Left ventricle myocardium superior (tissue), 1 donor: Measurements from ENCODE around the gene CHRD. TPM values are rescaled to one million over a fixed set of nuclear protein-coding genes. Genes with fewer than 3 reads are reported as not detected.

Source experiments
- ATAC-seq: fragments of 200-7000 bp; cut with Tn5 transposase; one replicate; pipeline ENCODE4 v1.9.1; 2020; ENCODE audit warnings: mild to moderate bottlenecking, moderate library complexity
- DNase-seq: peaks from one replicate; pipeline ENCODE4 v3.0.0-alpha.2; 2020
- intact Hi-C: fragments of 100-400 bp; cut with micrococcal nuclease; formaldehyde crosslinking; loops from one replicate; pipeline ENCODE4 v1.11.0; 2022
- total RNA-seq: library from RNA; stranded (reverse); fragmentation: NEBNext Ultra II Directional; extraction: Animal tissue kit (Norgen Biotek cat#: 25700); gene quantifications from one replicate; pipeline ENCODE4 v1.2.1, GENCODE V29; 2021
- donor health status: DM: no; HTN: yes; CAD: no; lungs with severe emphysema.

The CHRD gene
- total RNA-seq, 1 donor from 2014 or later: 4.6 TPM

DNA sequence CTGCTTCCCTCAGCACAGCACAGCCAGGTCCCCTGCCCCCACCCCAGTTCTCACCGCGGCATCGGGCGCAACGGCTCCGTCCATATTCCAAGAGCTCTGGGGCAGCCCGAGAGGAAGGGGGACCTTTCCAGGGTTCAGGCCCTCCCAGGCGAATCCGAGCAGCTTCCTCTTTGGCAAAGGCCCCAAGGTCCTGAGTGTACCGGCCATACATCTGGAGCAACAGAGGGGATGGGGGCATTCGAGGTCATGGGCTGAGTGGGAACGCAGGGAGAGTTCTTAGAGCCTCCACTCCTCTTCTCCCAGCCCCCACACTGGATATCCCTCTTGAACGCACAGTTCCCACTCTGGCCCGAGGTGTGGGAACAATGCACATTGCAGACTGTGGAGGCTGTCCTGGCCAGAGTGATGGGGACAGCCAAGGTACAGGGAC is 20.9 kb upstream of the CHRD start:
- intact Hi-C loops: no loop called here
- DNase-seq (peak; percentile 28), ATAC-seq (no peak)

DNA sequence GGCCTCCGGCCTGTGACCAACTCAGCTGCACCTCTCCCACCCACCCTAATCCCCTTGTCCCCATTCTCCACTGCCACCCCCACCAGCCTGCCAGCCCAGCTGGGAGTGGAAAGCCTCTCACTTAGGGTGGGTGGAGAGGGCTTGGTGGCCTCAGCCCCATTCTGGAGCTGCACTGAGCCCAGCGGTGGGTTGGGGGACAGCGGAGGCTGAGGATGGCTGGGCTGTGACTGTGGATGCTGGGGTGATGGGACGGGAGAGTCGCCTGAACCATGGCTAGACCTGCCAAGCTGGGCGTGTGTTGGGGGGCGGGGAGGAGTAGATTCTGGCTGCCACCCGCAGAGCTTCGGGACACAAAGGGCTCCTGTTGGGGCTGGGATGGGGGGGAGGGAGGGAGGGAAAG is 20.2 kb upstream of the CHRD start:
- intact Hi-C loops: no loop called here
- no peak for ATAC-seq
- DNase-seq: no peak

DNA sequence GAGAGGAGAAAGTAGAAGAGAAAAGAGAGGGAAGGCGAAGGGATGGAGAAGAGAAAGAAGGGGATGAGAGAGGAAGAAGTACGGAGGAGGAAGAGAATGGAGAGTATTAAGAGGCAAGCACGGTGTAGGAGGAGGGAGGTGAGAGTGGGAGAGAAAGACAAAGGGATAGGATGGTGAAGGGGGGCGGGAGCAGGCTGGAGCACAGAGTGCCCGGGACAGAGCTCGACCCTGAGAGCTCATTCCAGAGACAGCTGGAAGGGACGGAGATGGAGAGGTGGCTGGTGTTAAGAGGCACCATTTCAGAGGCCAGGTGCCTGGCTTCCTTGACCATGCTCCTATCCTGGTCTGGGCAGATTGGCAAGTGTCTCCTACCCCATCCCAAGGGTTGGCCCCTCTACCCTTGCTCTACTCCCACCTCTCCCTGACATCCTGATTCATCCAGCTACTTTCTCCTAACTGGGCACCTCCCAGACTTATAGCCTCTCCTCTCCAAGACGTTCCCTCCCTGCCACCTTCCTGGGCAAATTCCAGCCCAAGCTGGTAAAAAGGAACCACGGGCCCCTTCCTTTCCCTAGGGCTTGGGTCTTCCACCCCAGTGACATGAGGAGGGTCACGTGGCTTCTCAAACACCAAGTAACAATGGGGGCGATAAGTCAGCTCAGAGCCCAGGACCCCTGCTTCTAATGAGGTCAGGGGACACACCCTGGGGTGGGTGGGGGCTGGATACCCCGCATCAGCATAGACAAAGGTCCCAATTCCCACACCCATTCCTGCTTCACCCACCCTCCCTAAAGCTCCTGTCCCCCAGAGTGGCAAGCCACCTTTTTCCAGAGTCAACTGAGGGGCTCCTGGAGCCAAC is 19.6 kb upstream of the CHRD start:
- intact Hi-C loops: no loop called here
- DNase-seq: no peak

DNA sequence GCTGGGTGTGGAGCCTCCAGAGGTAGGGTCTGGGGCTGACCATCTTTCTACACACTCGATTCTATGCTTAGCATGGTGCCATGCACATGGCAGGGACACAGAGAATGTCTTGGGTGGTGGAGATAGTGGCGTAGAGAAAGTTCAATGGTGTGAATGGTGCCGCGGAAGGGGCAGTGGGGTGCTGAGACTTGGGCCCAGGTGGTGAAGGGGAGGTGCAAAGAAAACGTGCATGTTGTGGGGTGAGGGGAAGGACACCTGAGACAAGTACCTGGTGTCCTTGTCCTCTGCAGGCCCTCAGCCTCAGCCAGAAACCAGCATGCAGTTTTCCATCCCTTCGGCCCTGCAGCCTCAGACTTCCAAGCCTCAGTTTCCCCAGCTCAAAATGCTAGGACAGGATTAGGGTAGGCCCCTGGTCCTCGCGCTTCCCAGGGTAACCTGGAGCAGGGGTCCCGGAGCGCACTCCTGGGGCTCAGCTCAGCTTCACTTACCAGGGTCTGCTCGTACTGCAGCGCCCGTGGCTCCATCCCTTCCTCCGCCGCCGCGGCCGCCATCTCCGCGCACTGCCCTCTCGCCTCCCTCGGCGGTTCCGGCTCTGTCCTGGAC is 18.8 kb upstream of the CHRD start:
- DNase-seq (no peak), ATAC-seq (no peak)
- intact Hi-C loops: no loop called here

More for the DNA sequence above, 19.6 kb upstream of the CHRD start:
- no peak for ATAC-seq

DNA sequence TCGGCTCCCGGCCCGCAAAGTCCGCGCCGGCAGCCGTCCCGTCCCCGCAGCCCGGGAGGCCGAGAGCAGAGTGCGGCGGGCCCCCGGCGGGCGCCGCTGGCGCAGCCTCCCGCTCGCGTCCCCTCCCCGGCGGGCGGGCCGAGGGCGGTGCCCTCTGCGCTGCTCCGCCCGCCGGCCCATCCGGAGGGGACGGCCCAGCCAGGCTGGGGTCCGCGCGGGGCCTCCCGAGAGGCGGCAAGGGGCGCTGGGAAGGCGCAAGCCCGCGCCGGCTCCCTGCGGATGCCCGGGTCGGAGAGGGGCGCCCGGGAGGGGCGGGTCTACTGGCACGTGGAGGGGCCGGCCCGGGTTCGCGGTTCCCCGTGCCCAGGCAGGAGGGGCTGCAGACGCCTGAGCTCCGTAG is 18.3 kb upstream of the CHRD start, which contains the start of the genes CLCN2 and POLR2H:
CLCN2 (minus strand) TSS at position 74 of the 400 bp plus-strand sequence. CDS start 126 bp downstream, outside the sequence.
POLR2H (plus strand) TSS at position 179 of the 400 bp plus-strand sequence. CDS start 1,783 bp downstream, outside the sequence.
- DNase-seq: peak; percentile 78
- intact Hi-C loops: no loop called here
- ATAC-seq: peak; percentile 69

DNA sequence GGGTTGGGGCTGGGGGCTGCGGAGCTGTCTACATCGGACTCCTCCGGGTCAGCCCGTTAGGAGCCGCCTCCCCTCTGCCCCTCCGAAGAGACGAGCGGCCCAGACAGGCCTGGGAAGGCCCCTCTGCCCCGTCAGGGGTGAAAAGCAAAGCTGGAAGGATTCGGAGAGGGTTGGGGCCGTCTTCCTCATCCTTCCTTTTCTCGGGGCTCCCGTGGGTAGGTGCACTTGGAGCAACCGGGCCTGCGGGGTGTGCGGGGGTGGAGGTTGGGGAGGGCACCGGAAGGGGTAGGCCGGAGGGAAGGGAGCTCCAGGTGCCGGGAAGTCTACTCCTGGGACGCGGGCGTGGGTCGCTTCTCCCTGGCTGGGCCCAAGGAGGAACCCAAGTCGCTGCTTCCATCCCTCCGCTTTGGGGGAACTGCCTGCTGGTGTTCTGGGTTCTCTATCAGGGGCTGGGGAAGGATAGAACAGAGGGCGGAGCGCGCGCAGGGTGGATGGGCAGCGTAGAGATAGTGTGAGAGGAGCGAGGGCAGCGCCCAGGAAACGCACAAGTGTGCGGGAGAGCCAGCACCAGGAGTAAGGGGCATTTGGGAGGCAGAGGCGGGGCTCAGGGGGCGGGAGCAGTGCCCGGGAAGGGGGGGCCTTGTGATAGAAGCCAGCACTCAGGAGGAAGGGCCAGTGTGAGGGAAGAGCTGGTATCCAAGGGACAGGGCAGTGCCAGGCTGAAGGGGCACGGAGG is 17.8 kb upstream of the CHRD start:
- intact Hi-C loops: no loop called here
- peak; percentile 77 for DNase-seq
- peak; percentile 51 for ATAC-seq

DNA sequence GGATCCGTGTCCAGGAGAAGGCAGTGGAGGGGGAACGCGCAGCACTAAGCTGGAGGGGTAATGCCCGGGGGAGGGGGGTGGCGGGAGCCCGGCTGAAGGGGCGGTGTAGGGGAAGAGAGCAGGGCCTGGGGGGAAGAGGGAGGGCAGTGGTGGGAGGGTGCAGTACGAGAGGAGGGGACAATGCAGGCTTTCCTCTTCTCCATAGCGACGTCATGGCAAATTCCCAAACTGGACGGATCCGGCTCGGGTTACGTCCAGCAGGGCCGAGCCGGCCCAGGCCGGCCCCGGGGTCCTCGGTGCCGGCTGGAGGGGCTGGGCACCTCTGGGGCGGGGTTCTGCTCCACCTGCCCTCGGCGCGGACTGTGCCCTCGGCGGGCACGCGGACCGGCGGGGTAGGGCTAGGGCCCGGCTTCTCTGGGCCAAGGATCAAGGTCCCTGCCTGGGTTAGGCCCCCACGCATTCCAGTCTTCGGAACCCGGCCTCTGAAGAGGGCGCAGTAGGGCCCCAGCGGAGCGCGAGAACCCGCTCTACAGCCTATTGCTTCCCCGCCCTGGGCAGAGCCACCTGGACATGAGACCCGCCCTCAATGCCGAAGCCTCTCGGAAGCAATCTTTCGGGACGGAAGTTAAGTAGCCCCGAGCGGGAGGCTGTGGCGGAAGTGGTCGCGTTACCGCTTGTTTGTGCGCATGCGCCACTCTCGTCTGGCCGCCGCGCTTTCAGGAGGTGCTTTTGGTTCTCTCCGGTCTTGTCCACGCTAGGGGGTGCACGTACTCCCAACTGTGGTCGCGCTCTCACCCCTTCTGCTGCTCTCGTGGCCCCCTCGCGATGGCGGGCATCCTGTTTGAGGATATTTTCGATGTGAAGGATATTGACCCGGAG is 16.9 kb upstream of the CHRD start:
- intact Hi-C loops: no loop called here
- DNase-seq: peak; percentile 97
- peak; percentile 80 for ATAC-seq

DNA sequence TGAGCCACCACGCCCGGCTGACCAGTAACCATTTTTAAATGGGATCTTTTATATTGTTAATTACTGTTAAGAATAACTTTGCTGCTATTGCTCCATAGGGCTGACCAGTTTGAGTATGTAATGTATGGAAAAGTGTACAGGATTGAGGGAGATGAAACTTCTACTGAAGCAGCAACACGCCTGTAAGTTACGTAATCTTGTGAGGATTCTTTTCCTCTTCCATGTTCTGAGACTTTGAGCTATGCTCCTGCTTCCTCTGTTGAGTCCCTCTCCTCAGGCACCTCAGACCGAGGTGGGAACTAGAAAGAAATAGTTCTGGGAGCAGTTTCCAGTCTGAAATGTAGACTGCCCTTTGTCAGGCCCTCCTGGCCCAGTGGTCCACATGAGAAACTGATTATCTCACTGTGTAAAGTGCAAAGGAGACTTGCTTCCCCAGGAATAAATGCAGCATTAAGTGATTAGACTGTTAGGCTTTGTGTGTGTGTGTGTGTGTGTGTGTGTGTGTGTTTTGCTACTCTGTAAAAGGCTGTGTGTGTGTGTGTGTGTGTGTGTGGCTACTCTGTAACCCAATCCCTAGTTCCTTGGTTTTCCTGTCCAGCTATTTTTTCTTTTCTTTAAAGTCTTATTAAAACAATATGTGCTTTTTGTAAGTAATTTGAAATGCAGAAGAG is 13.1 kb upstream of the CHRD start:
- no peak for DNase-seq
- intact Hi-C loops: no loop called here
- ATAC-seq: no peak

DNA sequence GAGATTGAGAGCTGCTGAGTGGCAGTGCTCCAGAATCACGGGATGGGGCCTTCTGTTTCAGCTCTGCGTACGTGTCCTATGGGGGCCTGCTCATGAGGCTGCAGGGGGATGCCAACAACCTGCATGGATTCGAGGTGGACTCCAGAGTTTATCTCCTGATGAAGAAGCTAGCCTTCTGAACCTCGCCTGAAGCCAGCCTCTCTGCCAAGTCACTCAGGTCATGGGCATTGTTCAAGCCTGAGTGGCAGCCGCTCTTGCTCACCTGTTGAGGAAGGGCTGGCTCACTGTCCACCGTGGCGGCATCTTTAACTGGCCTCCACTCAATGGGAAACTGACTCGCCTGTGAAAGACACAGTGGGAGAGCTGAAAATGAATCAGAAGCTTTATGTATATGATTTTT is 11.7 kb upstream of the CHRD start:
- no peak for ATAC-seq
- intact Hi-C loops: no loop called here
- DNase-seq: no peak

DNA sequence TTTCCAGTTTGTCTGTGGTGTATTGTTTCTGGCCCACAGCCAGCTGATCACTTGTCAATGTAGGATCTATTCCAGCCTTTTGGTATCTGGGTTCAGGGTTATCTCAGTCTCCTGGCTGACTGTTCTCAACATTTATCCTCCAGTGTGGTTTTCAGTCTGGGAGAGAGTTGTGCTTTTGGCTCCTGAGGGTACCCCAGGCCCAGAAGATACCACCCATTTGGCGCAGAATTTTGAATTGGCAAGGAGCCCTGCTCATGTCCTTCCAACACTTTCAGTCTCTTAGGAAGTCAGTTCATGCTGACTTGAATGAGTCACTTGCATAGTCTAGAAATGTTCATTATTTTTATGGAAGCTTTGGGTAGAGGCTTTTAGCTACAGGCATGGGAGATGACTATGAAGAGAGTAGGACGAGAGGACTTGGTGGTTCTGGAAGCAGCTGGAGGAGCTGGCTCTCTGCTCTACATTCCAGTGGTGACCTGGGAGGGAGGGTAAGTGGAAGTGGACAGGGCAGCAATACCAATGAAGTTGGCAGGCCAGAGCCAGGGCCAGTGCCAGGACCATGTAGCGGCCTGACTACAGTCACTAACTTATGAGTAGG is 11.2 kb upstream of the CHRD start:
- intact Hi-C loops: no loop called here
- ATAC-seq: peak; percentile 39
- no peak for DNase-seq

DNA sequence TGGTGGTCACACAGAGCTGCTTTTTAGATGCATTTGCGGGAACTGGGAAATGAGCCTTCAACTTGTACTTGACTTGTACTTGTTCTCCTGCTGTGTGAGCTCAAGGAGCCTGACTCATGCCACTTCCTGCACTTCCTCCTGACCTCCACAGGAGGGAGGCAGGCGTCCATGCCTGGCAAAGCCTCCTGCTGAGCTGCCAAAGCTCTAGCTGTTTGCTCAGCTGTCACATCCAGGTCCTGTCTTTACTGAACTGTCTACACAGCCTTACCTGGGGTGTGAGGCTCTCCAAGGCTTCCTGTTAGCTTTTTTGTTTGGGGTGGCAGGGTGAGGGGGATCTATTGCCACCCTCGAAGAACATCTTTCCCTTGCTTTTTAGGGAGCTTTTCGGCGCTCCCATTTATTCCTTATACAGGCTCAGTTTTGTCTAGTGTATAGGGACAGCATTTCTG is 8.3 kb upstream of the CHRD start:
- intact Hi-C loops: loop anchor here (10.0 kb wide), 2 partner anchors 143 to 173 kb away; no protein-coding TSS in a partner anchor
- ATAC-seq (peak; percentile 88), DNase-seq (peak; percentile 82)

DNA sequence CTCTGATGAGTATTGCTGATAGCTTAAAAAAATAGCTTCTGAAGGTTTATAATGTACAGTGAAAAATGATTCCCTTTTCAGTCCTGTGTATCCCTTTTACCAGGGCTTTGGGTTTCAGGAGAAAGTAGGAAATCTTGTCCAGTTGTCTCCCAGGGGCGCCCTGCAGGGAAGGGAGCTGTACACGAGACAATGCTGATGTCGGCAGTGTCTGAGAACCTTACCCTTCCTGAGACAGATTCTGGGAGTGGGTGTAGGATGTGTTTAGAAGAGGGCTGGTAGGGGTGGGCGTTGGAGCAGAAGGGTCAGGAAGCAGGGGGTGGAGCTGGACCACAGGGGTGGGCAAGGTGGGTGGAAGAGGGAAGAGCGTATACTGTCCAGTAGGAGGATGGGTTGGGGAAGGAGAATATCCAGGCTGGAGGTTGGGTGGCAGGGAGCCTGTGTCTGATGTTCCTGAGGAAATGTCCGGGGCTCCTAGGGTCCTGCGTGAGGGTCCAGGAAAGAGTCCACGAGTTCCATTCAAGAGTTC is 7.5 kb upstream of the CHRD start:
- DNase-seq: no peak
- intact Hi-C loops: loop anchor here (10.0 kb wide), 2 partner anchors 142 to 172 kb away; no protein-coding TSS in a partner anchor

DNA sequence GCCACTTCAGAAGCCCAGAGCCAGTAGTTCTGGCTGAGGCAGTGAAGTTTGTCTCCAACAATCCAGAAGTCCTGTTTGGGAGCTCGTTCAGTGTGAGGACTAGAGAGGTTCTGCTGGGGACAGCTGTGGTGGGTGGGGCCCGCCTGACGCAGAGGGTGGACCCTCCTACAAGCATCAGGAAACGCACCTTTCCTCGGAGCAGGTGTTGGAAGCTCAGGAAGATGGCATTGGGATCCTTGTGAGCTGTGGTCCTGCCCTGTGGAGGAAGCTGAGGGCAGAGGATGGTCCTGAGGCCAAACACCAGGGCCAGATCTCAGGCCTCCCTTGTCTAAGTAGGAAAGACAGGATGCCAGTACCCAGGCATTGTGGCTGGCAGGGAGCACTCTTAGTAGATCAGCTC is 6.9 kb upstream of the CHRD start:
- ATAC-seq (no peak), DNase-seq (no peak)
- intact Hi-C loops: loop anchor here (10.0 kb wide), 2 partner anchors 142 to 172 kb away; no protein-coding TSS in a partner anchor

More for the DNA sequence above, 7.5 kb upstream of the CHRD start:
- no peak for ATAC-seq

DNA sequence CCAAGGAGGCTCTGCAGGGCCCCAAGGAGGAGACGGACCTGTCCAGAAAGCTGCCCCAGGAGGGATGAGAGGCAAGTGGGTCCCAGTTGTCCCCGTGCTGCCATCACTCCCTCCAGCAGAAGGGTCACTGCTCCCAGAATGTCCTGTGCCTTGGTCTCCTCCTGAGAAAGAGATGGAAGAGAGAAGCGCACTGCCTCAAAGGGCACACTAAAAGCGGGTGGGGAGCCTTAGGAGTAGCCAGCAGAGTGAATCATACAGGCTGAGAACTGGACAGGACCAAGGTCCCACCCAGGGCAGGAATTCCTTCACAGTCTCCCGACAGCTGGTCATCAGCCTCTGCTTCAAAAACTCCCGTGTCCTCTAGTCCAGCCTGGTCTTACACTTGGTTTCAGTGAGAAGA is 6.4 kb upstream of the CHRD start:
- ATAC-seq: peak; percentile 64
- no peak for DNase-seq
- intact Hi-C loops: loop anchor here (10.0 kb wide), 2 partner anchors 141 to 171 kb away; no protein-coding TSS in a partner anchor

DNA sequence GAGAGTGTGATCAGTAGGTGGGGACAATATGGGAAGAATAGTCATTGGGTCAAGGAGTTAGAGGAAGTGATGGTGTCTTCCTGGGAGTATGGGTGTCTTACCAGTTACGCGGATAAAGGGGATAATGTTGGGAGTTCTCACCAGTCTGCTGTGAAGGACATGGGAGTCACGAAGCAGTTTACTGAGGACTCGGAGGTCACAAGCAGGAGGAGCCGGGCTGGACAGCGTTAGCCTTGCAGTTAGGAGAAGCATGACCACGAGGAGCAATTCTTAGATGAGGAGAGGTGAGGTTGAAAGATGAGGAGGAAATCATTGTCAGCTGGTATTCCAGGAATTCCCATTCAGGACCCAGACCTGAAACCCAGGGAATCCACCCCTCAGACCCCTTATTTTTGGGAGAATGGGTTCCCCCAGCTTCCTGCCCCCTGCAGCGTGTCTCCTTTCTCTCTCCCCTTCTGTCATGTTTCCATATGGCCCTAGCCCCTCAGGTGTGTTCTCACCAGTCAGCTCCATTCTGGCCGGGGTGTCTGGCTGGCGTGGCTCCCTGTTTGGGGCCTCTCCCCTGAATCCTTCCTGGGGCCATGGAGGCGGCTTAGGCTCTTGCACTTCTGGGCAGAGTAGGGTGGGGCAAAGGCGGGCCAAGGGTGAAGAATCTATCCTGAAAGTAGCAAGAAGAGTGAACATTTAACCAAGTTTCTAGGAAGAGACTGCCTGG is 4.0 kb upstream of the CHRD start:
- DNase-seq (no peak), ATAC-seq (no peak)
- intact Hi-C loops: loop anchor here (10.0 kb wide), 2 partner anchors 139 to 169 kb away; no protein-coding TSS in a partner anchor

DNA sequence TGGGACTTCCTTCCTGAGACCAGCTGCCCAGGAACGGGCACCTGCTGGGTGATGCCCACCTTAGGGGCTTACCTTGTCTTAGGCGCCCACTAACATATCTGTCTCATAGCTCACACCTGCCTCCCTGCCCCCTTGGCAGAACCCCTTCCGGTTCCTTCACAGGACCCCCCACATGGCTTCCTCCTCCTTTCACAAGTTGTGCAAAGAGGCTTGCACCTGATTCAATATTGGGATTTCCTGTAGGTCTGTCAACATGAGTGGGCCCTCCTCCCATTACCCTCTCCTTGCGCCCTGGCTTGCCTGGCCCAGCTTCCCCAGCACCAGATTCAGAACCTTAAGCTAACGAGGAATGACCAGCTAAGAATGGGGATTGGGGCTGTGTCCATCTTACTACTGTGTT is 2.5 kb upstream of the CHRD start:
- no peak for DNase-seq
- intact Hi-C loops: loop anchor here (10.0 kb wide), 2 partner anchors 137 to 167 kb away; no protein-coding TSS in a partner anchor
- ATAC-seq: no peak
